HG02852 (cell line): ENCODE data around the gene PYHIN1.
"Not testable (repeated sequence)": the region's sequence is repeated elsewhere in the genome, so short reads cannot be mapped to it uniquely, and the experiment has no call there.

Source experiments
- ATAC-seq: cut with Tn5 transposase; IDR thresholded peaks from one replicate; pipeline ENCODE4 v1.9.1; 2021; ENCODE audit warnings: mild to moderate bottlenecking, moderate library complexity; ENCODE audit not compliant: unreplicated experiment

PYHIN1 gene

DNA sequence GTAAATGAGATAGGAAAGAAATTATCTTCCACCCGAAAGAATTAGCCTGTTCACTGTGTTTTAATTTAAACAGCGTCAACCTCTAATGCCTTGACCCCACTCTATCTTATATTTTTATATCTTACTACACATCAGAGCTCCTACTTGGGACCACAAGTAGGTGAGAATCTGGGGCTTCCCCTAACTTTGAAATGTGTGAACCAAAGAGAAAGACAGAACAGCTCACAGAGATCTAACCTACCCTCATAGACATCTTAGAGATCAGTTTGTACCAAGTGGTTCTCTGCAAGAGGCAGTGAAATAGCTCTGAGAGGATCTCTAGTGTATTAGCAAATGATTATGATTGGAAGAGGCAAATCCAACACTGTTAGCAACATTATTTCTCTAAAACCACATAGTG, 47.4 kb downstream of the PYHIN1 start:
- no peak for ATAC-seq

DNA sequence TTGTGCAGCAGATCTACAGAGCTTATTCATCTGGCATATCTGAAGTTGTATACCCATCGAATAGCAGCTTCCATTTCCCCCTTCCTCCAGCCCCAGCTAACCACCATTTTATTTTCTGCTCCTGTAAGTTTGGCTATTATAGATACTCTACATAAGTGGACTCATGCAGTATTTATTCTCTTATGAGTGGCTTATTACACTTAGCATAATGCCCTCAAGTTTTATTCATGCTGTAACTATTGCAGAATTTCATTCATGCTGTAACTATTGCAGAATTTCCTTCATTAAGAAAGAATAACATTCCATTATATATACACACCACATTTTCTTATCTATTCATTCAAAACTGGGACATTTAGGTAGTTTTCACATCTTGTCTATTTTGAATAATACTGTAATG, 47.9 kb downstream of the PYHIN1 start:
- no peak for ATAC-seq

DNA sequence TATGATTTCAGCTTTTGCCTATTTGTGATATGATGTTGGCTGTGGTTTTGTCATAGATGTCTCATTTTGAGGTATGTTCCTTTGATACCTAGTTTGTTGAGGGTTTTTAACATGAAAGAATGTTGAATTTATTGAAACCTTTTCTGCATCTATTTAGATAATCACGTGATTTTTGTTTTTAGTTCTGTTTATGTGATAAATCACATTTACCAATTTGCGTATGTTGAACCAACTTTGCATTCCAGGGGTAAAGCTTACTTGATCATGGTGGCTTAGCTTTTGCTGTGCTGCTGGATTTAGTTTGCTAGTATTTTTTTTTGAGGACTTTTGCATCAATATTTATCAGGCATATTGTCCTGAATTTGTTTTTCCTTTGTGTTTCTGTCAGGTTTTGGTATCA, 51.9 kb downstream of the PYHIN1 start:
- no peak for ATAC-seq

DNA sequence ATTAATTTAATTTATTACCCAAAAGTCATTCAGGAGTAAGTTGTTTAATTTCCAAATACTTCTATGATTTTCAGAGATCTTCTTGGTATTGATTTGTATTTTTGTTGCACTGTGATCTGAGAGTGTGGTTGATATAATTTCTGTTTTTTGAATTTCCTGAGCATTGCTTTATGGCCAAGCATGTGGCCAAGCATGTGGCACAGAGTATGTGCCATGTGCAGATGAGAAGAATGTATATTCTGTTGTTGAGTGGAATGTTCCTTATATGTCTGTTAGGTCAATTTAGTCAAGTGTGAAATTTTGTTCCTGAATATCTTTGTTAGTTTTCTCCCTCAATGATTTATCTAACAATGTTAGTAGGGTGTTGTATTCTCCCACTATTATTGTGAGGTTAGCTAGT, 53.0 kb downstream of the PYHIN1 start:
- ATAC-seq: no peak

DNA sequence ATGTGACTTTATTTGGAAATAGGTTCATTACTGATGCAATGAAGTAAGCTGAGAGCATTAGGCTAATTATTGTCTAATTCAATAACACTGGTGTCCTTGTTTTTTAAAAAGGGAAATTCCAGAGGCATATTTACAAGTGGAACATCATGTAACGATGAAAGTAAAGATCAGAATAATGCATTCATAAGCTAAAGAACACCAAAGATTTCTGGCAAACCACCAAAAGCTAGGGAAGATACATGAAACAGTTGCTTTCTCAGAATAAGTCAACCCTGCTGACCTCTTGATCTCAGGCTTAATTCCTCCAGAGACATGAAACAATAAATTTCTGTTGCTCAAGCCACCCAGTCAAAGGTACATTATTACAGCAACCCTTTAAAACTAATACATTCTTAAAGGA, 58.1 kb downstream of the PYHIN1 start:
- ATAC-seq: no peak

DNA sequence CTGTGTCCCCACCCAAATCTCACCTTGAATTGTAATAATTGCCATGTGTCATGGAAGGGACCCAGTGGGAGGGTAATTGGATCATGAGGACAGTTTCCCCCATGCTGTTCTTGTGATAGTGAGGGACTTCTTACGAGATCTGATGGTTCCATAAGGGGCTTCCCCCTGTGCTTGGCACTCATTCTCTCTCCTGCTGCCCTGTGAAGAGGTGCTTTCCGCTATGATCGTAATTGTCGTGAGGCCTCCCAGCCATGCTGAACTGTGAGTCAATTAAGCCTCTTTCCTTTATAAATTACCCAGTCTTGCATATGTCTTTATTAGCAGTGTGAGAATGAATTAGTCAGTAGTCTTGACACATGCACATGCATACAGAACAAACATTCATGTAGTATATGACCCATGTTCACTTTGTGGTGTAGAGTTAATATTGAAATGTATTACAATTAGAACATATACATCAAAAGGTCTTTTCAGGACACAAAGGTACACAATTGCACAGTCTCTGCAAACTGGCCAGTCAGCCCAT, 61.5 kb downstream of the PYHIN1 start:
- ATAC-seq: no peak

DNA sequence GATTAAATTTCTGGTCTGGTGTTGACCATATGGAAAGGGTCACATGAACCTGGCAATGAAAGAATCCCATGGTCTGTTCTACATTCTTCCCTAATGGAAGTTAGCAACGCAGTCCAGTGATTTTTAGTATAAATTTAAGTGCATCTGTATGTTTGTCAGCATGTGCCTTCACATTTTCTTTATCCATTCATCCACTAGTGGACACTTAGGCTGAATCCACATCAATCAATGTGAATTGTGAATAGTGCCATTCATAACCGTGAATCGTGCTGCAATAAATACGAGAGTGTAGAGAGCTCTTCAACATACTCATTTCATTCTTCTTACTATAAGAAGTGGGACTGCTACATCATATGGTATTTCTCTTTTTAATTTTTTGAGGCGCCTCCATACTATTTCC, 65.6 kb downstream of the PYHIN1 start:
- no peak for ATAC-seq

DNA sequence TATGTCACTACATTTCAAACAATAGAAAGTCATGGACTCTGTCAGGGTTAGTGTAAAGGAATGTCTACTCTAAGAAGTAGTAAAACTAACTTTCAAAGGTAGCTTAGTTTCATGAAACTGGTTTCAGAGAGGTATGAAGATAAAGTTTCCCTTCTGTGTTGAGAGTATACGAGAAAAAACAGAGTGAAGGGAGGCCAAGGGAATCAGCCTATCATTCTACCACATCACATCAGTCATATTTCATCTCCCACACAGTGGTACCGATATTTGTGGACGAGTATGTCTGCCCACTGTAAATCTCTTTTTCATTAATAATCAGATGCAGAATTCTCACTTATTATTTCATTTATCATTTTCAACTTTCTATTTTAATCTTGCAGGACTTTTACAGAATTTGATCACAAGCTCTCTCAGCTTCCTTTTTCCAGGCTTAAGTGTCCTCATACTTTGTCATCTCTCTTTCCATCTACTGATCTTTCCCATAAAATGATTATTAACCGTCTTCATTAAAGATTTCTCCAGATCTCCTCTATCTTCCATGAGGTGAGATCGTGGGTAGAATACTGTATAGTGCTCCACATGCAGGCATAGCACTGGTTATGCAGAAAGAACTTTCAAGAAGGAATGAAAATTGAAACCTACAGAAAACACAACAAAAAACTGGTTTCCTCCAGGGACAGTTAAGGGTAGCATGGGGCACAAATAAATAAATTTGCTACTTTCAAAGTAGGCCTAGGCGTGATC, 66.9 kb downstream of the PYHIN1 start:
- ATAC-seq: peak; percentile 16

DNA sequence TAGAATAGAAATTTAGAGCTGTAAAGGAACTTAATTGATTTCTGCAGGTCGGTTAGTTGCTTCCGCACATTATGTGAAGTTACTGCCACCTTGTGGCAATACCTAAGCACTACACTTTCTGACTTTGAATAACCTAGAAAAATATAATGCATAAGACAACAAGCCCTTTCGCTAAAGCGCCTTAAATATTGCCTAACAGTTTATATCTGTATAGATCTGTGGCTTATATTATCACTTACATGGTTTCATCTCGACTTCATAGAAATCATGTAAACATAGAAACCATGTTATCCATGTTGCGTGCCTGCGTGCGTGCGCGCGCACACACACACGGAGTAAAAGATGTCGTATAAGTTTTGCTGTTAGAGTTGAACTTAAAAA, 67.4 kb downstream of the PYHIN1 start:
- ATAC-seq: peak; percentile 40

DNA sequence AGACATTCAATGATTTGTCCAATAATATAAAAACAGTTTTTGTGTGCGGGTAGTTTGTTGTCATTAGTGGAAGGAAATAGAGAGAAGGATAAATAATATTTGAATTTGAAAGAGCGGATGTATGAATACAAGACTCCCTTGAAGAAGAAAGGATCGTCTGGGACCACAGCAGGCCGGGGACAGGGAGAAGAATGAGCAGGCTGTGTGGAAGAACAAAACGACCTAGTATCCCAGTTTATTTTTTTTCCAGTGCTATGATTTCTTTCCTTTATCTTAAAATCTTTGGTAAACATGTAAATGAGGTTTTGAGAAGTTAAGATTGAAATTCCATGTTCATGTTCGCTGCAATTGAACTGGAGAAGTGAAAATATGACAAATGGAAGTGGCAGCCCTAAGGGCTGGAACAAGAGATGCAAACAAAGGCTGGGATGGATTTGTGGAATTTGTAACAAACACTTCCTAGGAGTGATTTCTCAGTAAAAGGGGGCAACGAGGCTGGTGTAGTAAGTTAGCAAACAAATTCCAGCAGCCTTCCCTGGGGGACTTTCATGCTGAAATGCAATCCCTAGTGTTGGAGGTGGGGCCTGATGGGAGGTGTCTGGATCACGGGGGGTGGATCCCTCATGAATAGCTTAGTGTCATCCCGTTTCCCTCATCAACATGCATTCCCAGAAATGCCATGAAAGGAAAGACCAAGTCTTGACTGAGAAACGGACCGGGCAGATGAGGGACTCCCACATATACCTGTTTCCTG, 68.1 kb downstream of the PYHIN1 start:
- no peak for ATAC-seq

DNA sequence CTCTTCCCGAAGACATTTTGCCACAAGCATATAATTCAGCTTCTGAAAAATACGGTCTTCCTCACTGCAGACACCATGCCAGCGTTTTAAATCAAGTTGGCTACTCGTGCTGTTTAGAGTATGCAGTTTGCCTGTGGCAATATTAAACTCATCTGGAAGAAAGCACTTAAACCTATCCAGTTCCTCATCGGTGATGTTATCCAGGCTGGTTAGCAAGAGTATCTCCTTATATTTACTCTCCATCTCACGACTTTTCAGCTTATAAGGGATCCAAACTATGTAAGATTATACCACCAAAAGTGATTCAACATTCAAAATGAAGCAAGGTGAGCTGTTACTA, 68.7 kb downstream of the PYHIN1 start:
- ATAC-seq: no peak

DNA sequence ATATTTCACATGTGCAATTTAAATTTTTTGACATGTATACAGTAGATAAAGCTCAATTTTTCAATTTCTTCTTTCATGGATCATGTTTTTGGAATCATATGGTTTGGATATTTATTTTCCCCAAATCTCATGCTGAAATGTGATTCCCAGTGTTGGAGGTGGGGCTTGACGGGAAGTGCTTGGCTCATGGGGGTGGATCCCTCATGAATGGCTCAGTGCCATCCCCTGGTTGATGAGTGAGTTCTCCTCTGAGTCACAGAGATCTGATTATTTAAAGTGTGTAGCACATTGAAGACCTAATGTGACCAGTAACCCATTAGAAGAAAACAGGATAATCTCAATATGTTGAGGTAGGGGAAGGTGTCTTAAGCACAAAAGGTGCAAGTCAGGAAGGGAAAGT, 69.3 kb downstream of the PYHIN1 start:
- ATAC-seq: no peak

DNA sequence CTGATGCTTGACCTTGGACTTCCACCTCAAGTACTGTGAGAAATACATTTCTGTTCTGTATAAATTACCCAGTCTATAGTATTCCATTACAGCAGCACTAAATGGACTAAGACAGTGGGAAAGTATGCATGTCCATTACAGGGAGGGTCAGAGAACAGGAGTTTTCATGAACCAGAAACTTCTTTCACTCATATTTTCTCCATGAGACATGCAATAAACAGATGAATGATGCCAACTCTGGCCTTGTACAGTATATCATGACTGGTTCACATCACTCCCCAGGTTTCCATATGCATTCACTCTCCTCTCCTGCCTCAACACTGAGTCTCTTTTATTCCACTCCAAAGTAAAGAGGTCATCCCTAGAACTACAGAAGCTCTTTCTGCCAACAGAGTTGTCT, 73.8 kb downstream of the PYHIN1 start:
- ATAC-seq: no peak

DNA sequence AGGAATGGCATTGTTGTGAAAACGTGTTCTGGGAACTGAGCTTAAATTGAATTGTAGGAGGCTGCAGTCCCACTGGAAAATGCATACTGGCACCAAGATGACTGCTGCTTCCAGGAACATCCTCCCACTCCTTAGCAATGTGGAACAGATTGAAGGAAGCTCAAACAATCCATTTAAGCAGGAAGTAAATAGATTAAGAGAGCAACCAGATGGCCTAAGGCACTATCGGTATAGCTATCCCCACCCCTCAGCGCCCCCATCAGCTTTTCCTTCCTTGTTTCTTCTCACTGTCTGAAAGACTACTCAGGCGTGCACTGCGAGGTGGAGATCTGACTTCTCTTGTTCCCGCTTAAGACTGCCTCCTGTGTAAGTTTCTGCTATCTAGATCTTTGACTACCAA, 74.3 kb downstream of the PYHIN1 start:
- ATAC-seq: no peak

DNA sequence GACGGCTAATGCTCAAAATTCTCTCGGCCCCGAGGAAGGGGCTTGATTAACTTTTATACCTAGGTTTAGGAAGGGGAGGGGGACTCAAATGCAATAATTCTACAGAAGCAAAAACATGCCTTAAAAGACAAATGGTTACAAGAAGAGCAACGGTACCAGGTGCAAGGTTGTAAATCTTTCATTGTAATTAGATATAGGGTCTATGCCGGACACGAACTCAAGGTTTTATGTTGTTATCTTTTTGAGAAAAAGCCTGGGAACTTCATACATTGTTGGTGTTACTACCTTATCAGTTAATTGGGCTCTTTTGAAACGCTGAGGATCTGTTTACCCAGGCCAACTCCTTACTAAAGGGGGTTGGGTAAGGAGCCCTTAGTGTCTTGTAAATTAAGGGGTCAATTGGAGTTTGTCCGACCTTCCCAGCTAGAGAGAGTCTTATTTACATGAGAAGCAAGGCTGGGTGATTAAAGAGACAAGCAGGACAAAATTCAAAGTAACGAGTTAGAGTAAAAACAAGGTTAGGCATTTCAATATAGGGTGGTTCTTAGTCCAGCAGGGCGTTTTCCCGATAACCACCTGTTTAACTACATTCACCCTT, 75.0 kb downstream of the PYHIN1 start:
- ATAC-seq: not testable (repeated sequence)

DNA sequence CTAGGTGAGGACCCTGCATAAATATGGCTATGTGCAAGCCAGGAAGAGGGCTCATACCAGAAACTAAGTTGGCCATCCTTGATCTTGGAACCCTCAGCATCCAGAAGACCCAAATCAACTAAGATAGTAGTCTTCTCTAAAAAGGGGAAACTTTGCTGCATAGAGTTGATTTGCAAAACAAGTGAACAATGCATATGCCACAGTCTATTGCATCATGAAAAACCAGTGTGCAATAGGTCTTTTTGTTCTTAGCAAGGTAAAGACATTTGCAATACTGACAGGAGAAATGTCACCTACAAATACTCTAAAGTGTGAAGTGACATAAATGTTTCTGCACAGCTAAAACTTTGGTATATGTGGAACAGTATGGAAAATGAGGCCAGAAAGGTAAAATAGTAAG, 76.4 kb downstream of the PYHIN1 start:
- no peak for ATAC-seq

DNA sequence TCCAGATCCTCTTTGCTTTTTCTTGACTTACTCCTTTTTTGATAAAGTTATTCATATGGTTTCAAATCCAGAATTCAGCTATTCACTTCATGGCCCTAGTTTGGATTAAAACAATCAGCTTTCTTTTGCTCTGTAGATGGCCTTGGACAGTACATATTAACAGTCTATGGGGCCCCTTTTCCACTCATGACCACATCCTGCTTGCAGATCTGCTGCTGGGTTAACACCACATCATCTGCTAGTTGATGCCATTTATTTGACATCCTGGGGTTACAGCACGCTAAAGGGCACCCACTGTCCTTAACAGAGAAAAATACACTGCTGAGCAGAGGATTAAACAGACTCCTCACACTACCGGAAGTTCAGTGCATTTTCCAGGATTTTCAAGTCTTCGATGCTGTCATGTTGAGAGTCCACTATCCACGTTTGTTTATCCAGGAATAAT, 77.4 kb downstream of the PYHIN1 start:
- peak; percentile 59 for ATAC-seq

DNA sequence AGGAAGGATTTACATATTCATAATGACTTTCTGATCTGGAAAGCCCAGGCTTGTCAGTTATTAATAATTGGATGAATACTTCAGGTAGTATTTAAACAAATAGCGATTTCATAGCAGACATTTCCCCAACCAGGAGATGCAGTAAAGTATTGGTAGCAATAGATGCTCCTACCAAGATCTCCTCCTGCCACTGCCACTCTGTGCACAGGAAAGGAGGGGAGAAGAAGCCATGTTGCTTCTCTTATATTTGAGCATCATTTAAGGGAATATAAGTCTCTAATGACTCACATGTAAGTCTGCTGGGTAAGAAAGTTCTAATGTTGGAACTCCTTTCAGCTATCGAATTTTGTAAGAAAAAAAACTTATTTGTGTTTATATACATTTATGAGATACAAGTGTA, 77.9 kb downstream of the PYHIN1 start:
- ATAC-seq: no peak

DNA sequence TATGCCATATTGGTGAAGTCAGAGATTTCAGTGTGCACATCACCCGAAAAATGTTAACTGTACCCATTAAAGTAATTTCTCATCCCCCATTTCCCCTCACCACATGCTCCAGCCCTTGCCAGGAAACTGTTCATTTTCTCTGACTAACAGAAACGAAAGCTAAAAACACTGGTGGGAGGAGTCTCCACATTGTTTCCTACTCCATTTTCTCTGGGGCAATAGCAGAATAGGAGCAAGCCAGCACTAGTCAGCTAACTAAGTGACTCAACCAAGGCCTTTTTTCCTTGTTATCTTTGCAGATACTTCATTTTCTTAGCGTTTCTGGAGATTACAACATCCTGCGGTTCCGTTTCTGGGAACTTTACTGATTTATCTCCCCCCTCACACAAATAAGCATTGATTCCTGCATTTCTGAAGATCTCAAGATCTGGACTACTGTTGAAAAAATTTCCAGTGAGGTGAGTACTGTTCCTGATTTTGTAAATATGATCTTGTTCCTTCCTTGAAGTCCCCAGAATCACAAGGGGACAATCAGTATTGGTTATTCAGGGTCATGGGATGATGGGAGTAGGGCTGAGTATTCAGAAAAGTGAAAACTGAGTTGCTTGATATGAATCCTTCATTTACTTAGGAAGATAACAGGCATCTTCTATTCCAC, 78.5 kb downstream of the PYHIN1 start, which contains the start of gene IFI16:
IFI16 (plus strand) TSS at position 204 of the 658 bp plus-strand sequence. CDS start 4,774 bp downstream, outside the sequence.
- ATAC-seq: peak; percentile 73

DNA sequence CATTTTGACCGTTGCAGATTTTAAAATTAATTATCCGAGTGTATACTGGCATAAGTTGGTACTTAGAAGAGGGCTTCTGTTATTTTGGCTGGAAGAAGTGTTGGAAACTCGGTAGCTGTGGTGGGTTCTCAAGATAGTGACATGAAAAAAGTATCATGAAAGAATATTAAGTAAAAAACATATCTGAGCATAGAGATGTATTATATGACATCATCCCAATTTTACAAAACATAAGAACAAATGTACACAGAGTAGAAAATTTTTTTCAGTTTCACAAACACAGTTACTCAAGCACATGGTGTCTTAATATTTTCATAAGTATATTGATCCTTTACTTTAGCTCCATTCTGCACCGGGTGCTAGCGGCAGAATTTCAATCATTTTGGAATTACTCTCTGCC, 79.0 kb downstream of the PYHIN1 start:
- ATAC-seq: no peak

DNA sequence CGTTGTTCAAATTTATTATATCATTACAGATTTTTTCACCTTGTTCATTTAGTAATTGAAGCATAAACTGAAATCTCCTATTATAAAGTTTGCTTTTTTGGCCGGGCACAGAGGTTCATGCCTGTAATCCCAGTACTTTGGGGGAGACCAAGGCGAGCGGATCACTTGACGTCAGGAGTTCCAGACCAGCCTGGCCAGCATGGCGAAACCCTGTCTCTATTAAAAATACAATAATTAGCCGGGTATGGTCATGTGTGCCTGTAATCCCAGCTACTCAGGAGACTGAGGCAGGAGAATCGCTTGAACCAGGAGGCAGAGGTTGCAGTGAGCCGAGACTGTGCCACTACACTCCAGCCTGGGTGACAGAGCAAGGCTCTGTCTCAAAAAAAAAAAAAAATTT, 79.6 kb downstream of the PYHIN1 start:
- ATAC-seq: not testable (repeated sequence)
